HG03196 (cell line): ENCODE data around the gene USO1.
"Not testable (repeated sequence)": the region's sequence is repeated elsewhere in the genome, so short reads cannot be mapped to it uniquely, and the experiment has no call there.

Experiments used
- ATAC-seq: cut with Tn5 transposase; IDR thresholded peaks from one replicate; pipeline ENCODE4 v1.9.1; 2021; ENCODE audit not compliant: unreplicated experiment

USO1 gene

DNA sequence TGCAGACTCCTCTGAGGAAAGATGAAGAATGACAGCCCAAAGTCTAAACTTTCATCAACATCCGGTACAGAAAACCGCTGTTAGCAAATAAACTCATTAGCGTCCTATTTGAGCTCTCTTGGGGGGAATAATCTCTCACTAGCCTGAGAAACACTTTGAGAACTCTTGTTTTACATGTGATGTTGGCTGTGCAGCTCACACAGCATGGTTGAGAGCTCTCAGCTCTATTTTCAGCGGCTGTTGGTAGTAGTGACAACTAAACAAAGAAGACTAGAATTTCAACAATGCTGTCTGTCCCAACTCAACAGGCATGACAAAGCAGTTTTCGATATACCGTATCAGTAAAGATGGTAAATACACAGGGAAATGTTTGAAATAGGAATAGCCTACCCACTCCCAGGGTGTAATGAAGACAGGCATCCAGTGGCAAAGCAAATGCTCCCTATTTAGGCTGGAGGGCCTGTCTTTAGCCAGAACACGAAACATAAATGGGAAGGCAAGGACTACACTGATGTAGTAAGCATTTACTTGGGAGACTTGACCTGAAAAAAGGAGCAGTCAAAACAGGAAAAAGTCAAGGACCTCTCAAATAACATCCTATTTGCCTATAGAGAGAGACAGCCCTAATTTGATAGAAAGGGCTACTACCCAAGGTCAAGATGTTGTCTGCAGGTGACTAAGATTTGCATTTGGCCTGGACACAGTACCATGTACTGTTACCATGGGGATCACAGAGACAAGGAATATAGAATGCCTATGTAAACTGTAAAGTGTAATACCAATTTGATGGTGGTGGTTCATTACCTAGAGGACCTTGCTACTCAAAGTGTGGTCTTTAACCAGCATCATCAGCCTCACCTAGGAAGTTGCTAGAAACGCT, 117.5 kb downstream of the USO1 start:
- ATAC-seq = no peak

DNA sequence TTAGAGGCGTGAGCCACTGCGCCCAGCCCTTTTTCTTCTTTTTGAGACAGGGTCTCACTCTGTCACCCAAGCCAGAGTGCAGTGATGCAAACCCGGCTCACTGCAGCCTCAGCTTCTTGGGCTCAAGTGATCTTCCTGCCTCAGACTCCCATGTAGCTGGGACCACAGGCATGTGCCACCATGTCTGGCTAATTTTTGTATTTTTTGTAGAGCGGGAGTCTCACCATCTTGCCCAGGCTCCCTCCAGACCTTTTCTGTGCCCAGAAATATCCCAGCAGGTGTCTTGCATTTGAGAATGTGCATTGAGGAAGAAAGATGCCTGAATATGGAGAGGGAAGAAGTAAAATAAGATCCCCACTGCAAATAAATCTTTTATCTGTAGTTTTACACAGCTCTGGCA, 119.2 kb downstream of the USO1 start:
- no peak for ATAC-seq

DNA sequence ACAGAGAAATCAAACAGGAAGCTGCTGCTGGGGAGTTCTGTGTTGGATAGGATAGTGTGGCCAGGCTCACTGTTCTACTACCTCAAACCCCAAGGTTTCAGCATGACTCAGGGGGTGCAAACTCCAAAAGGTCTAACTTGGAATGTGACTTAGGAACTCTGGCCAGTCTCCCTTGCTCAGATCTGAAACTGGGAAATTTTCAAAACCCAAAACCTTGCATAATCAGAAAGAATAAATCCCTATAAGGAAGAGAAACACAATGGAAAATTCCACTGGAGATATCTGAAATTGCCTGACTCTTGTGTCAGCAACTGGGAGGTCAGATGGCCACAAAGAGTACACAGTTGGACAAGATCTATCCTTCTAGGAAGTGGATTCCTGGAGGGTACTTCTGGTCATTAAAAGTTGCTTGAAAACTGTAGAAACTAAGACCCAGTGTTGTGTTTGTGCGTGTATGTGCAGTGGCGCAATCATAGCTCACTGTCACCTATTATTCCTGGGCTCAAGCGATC, 119.8 kb downstream of the USO1 start:
- ATAC-seq = no peak

DNA sequence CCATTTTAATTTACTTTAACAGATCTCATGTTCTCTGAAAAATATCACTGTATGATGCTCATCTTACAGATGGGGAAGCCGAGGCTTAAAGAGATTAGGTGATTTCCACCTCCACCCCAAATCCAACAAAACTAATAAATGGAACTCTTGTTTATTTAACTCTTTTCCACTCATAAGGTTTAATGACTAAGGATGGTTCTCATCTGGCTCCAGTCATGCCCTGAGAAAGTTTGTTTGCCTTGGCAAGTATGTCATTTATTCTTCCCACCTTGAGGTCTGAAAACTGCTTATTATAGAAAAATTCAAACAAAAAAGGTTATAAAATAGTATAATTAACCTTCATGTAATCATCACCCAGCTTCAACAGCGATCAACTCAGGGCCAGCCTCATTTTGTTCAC, 121.6 kb downstream of the USO1 start:
- no peak for ATAC-seq

DNA sequence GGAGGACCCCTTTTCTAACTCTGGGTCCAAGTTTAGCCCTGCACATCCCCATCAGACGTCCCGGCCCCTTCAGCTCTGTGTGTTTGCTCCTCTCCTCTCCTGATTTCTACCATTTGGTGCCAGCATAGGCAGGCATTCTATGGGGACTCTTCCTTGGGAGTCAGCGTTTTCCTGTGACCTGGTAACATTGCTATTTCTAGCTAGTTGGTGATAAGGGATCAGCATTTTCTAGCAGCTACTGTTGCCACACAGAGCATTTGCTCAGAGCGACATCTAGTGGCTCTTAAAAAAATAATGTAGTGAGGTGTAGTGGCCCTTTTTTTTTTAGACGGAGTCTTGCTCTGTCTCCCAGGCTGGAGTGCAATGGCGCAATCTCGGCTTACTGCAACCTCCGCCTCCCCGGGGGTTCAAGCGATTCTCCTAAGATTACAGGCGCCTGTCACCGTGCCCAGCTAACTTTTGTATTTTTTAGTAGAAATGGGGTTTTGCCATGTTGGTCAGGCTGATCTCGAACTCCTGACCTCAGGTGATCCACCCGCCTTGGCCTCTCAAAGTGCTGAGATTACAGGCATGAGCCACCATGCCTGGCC, 123.9 kb downstream of the USO1 start:
- ATAC-seq = not testable (repeated sequence)

DNA sequence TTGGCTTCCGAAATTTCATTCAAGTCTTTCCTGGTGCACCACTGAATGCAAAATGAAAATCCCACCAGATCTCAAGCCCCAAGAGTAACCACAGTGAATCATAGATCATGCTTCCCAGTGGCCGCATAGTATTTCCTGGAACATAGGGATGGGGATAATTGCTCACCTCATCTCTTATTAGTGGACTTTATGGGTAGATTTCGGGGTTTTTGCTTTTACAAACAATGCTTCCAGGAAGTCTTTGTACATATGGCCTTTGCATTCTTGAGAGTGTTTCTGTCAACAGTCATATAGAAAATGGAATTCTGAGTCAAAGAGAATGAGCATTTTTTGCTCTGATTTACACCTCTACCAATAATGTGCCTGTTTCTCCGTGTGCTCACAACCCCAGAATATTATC, 124.5 kb downstream of the USO1 start:
- ATAC-seq = no peak

DNA sequence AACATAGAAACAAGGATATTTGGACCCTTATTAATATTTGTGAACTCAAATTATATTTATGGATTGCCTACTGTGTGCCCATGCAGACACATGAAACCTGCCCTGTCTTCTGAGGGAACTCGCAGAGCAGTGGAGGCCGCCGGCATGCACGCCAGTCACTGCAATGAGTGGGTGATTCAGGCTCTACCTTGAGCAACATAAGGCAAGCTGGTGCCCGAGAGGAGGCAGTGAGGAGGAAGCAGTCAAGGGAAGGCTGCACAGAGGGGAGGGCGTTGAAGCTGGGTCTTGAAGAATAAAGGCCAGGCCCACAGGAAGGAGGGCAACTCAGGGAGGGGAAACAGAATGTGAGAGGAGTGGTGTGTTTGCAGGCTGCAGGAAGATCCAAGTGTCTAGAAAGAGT, 125.1 kb downstream of the USO1 start:
- ATAC-seq = no peak

DNA sequence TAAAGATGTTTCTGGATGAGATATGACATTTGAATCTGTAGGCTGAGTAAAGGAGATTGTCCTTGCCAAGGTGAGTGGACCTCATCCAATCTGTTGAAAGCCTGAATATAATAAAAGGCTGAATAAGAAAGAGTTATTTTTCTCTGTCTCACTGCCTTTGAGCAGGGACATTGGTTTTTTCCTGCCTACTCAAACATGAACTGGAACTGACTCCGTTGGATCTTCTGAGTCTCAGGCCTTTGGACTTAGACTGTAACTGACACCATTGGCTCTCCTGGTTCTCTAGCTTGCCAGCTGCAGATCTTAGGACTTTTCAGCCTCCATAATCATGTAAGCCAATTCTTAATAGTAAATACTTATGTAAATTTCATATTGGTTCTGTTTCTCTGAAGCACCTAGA, 134.3 kb downstream of the USO1 start:
- ATAC-seq = no peak

DNA sequence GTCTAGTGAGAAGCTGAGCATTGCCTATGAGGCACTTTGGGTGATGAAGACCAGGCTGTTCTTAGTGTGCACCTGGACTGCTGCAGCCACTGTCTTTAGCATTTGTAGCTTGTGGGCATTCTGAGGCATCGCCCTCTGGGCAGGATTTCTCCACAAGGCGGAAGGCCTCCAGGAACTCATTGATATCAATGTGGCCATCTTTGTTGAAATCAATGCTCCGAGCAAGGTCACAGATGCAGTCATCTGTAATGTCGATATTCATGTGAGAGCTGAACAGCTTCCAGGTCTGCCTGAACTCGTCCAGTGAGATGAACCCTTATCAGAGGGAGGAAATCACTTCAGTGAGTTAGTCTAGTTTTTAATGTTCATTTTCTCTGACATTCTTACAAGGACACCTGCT, 136.2 kb downstream of the USO1 start:
- no peak for ATAC-seq
